ENCODE results near the gene GALM.
"Not testable (repeated sequence)": the region's sequence is repeated elsewhere in the genome, so short reads cannot be mapped to it uniquely, and the experiment has no call there.

GRCh38 chr2:38682620-38683019 lies 16.7 kb downstream of the GALM start:
- TF ChIP-seq CTCF (optimal IDR thresholded peaks at IDR 0.05 in 1 of 3, IDR thresholded peaks at IDR 0.05 in 1 of 3, conservative IDR thresholded peaks at IDR 0.05 in 1 of 3; ENCODE audit: extremely low read depth in 1 of 3, insufficient read depth in 2 of 3, low read length in 3 of 3); EZH2 (IDR thresholded peaks at IDR 0.05; ENCODE audit: low read length): not testable (repeated sequence)
